NB4 (cell line): ENCODE measurements around the gene SUDS3.

Experiments
- DNase-seq: peaks from one replicate; pipeline ENCODE4 v3.0.0; 2010; ENCODE audit warnings: low read depth
- H3K4me3 ChIP-seq: one replicate; pipeline ENCODE4 v1.5.1; 2011; ENCODE audit warnings: mild to moderate bottlenecking, low read depth, low read length, moderate library complexity
- CTCF ChIP-seq: IDR thresholded peaks from one replicate; pipeline ENCODE4 v1.5.1; 2012; ENCODE audit warnings: low read depth, low read length
- MAX ChIP-seq: IDR thresholded peaks from 2 replicates; pipeline ENCODE4 v1.6.1; 2011; ENCODE audit warnings: low read depth, low read length
- MYC ChIP-seq: IDR thresholded peaks from 2 replicates; pipeline ENCODE4 v1.6.1; 2011; ENCODE audit warnings: low read depth, low read length
- POLR2A ChIP-seq: IDR thresholded peaks from 2 replicates; pipeline ENCODE4 v1.6.1; 2011; ENCODE audit warnings: mild to moderate bottlenecking; ENCODE audit not compliant: insufficient read length; ENCODE audit errors: extremely low read depth

Gene SUDS3

GRCh38 chr12:118455327-118455726 lies 79.0 kb downstream of the SUDS3 start:
- no peak overlapping the region for H3K4me3 ChIP-seq
- TF ChIP-seq MAX (no peak), POLR2A (no peak)
- DNase-seq = peak; percentile 11

GRCh38 chr12:118456741-118457140 lies 80.4 kb downstream of the SUDS3 start:
- no peak for DNase-seq
- no peak overlapping the region for H3K4me3 ChIP-seq
- TF ChIP-seq MAX = no peak
- TF ChIP-seq POLR2A = no peak
- no peak for TF ChIP-seq CTCF
- TF ChIP-seq MYC = no peak

- no peak overlapping the region for H3K4me3 ChIP-seq
- TF ChIP-seq MAX (no peak), MYC (no peak), POLR2A (no peak), CTCF (no peak)
- no peak for DNase-seq
Observed at GRCh38 chr12:118459110-118459509, 82.8 kb downstream of the SUDS3 start.

GRCh38 chr12:118463677-118464076 lies 87.3 kb downstream of the SUDS3 start:
- no peak for DNase-seq
- no peak for TF ChIP-seq MYC
- TF ChIP-seq MAX = no peak
- no peak for TF ChIP-seq POLR2A
- TF ChIP-seq CTCF = no peak
- H3K4me3 ChIP-seq = no peak overlapping the region

- no peak for DNase-seq
- TF ChIP-seq CTCF (no peak), MAX (no peak)
Observed at GRCh38 chr12:118465706-118466105, 89.4 kb downstream of the SUDS3 start.

More at GRCh38 chr12:118465706-118466105, 89.4 kb downstream of the SUDS3 start:
- H3K4me3 ChIP-seq = no peak overlapping the region
